Keratinocyte (primary cell): ENCODE measurements around the gene ANTXR2. TPM values are rescaled to one million over a fixed set of nuclear protein-coding genes. Genes with fewer than 3 reads are reported as not detected.

Experiments used
- DNase-seq: peaks from one replicate; pipeline ENCODE4 v3.0.0-alpha.2; 2011; ENCODE audit warnings: low read depth, missing footprints, low spot score
- FAIRE-seq: peaks from 2 replicates; lab custom pipeline; 2011; peaks lifted over from hg19 to GRCh38; lab: Jason Lieb, UNC
- H2AFZ ChIP-seq: 2 replicates; pipeline ENCODE4 v1.6.0; 2012; ENCODE audit warnings: low read length, control low read depth, inconsistent platforms; ENCODE audit not compliant: control insufficient read depth
- H3K27ac ChIP-seq: 2 replicates; pipeline ENCODE4 v1.5.1; 2011; ENCODE audit warnings: low read length; ENCODE audit not compliant: control insufficient read depth, insufficient read depth
- H3K27me3 ChIP-seq: 3 replicates; pipeline ENCODE4 v1.6.0; 2011; ENCODE audit warnings: low read length; ENCODE audit not compliant: control insufficient read depth, insufficient read depth; ENCODE audit errors: extremely low read depth
- H3K36me3 ChIP-seq, 2 experiments: 2 replicates in 1 of 2; 3 replicates in 1 of 2; pipeline ENCODE4 v1.5.1; 2011; ENCODE audit warnings: low read length in 2 of 2, mild to moderate bottlenecking in 1 of 2; ENCODE audit not compliant: control insufficient read depth in 2 of 2, insufficient read depth in 2 of 2; ENCODE audit errors: extremely low read depth in 1 of 2
- H3K4me1 ChIP-seq: 3 replicates; pipeline ENCODE4 v1.5.1; 2011; ENCODE audit warnings: low read length; ENCODE audit not compliant: control insufficient read depth, insufficient read depth; ENCODE audit errors: extremely low read depth
- H3K4me2 ChIP-seq: 3 replicates; pipeline ENCODE4 v1.6.0; 2011; ENCODE audit warnings: low read depth, low read length; ENCODE audit not compliant: control insufficient read depth, insufficient read depth; ENCODE audit errors: extremely low read depth
- H3K4me3 ChIP-seq, 3 experiments: fragments of 200-600 bp in 1 of 3; sonication (generic) in 1 of 3; 2 replicates in 2 of 3; 3 replicates in 1 of 3; pipeline ENCODE4 v1.5.1; 2011 to 2016; ENCODE audit warnings: low read length in 3 of 3, mild to moderate bottlenecking in 3 of 3, control low read depth in 2 of 3, inconsistent platforms in 1 of 3, low read depth in 1 of 3, mixed read lengths in 1 of 3, mixed run types in 1 of 3, moderate library complexity in 1 of 3; ENCODE audit not compliant: control insufficient read depth in 2 of 3, insufficient read depth in 2 of 3; ENCODE audit errors: extremely low read depth in 1 of 3
- H3K79me2 ChIP-seq: 2 replicates; pipeline ENCODE4 v1.6.0; 2012; ENCODE audit warnings: low read length; ENCODE audit not compliant: control insufficient read depth, insufficient read depth
- H3K9ac ChIP-seq: 3 replicates; pipeline ENCODE4 v1.6.0; 2011; ENCODE audit warnings: low read length; ENCODE audit not compliant: control insufficient read depth, insufficient read depth; ENCODE audit errors: extremely low read depth
- H3K9me1 ChIP-seq: 3 replicates; pipeline ENCODE4 v1.6.0; 2011; ENCODE audit warnings: low read length; ENCODE audit not compliant: control insufficient read depth, insufficient read depth; ENCODE audit errors: extremely low read depth
- H3K9me3 ChIP-seq: 2 replicates; pipeline ENCODE4 v1.5.1; 2012; ENCODE audit warnings: low read depth, low read length; ENCODE audit not compliant: control insufficient read depth
- H4K20me1 ChIP-seq: 3 replicates; pipeline ENCODE4 v1.6.0; 2011; ENCODE audit warnings: low read length; ENCODE audit not compliant: control insufficient read depth, insufficient read depth; ENCODE audit errors: extremely low read depth
- CTCF ChIP-seq, 3 experiments: IDR thresholded peaks in 1 of 3; conservative IDR thresholded peaks in 1 of 3; optimal IDR thresholded peaks in 1 of 3; 2 replicates in 2 of 3; 3 replicates in 1 of 3; pipeline versions ENCODE3 to v1.5.1; 2011; ENCODE audit warnings: low read length in 3 of 3, mild to moderate bottlenecking in 3 of 3, moderate library complexity in 2 of 3, control low read depth in 1 of 3, inconsistent platforms in 1 of 3; ENCODE audit not compliant: insufficient read depth in 2 of 3; ENCODE audit errors: extremely low read depth in 1 of 3
- EZH2 ChIP-seq: IDR thresholded peaks from one replicate; pipeline ENCODE4 v1.6.1; 2012; ENCODE audit warnings: inconsistent platforms, mild to moderate bottlenecking, low read length, moderate library complexity
- dilution Hi-C: fragments of 300-500 bp; cut with MboI; formaldehyde crosslinking; loops from one replicate; pipeline ENCODE4 v1.7.0; 2020; ENCODE audit warnings: low sequenced_read_pairs; ENCODE audit not compliant: extremely low pct_ligation_motif_present
- polyA plus RNA-seq, 5 experiments: library from polyadenylated mRNA; depleted of rRNA in 3 of 5; stranded (reverse) in 3 of 5; stranded (forward) in 1 of 5; unstranded in 1 of 5; fragments of >200 nt; gene quantifications; 1 replicate in 1 of 5; 2 replicates in 3 of 5; 3 replicates in 1 of 5; pipeline versions ENCODE4 v1.2.1 to v1.2.3, GENCODE V29; 2011 to 2012; ENCODE audit warnings: missing spikeins in 2 of 5, low read depth in 1 of 5, low replicate concordance in 1 of 5

ANTXR2 gene
- polyA plus RNA-seq, 1 donor (not counting 4 experiments of a cell fraction or from before 2014, with no cell fraction given) = 89.1 TPM

DNA sequence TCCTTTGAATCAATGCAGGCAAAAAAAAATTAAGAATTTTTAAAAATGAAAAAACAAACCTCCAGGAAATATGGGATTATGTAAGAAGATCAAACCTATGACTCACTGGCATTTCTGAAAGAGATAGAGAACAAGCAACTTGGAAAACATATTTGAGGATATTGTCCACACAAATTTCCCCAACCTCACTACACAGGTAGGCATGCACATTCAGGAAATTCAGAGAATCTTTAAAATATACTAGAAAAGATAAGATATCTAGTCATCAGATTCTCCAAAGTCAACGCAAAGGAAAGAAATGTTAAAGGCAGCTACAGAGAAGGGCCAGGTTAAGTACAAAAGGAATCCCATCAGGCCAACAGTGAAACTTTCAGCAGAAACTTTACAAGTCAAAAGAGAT, 85.6 kb downstream of the ANTXR2 start:
- H3K79me2 ChIP-seq = peaks cover 65% of the 10 kb centered on the region
- no peak for TF ChIP-seq EZH2
- TF ChIP-seq CTCF (optimal IDR thresholded peaks at IDR 0.05 in 1 of 3, IDR thresholded peaks at IDR 0.05 in 1 of 3, conservative IDR thresholded peaks at IDR 0.05 in 1 of 3; ENCODE audit: extremely low read depth in 1 of 3, insufficient read depth in 2 of 3, low read length in 3 of 3) = no peak
- FAIRE-seq = no peak
- peaks cover 11% of the 10 kb centered on the region for H3K4me1 ChIP-seq
- dilution Hi-C loops = no loop called here
- DNase-seq = no peak
- H3K4me3 ChIP-seq = no peak overlapping the region
- no peaks in the 10 kb centered on the region for H3K9me3 ChIP-seq
- H3K27ac ChIP-seq = no peak overlapping the region
- no peaks in the 10 kb centered on the region for H3K27me3 ChIP-seq
- no peak overlapping the region for H3K9ac ChIP-seq
- H3K36me3 ChIP-seq = peaks cover 2 to 5% of the 10 kb centered on the region in 2 experiments
- H3K4me2 ChIP-seq = no peak overlapping the region
- H4K20me1 ChIP-seq = peaks cover 3% of the 10 kb centered on the region
- H2AFZ ChIP-seq = no peak overlapping the region
- no peaks in the 10 kb centered on the region for H3K9me1 ChIP-seq

GRCh38 chr4:79983431-79983830, 89.6 kb downstream of the ANTXR2 start:
- H2AFZ ChIP-seq = no peak overlapping the region
- no peak overlapping the region for H3K4me2 ChIP-seq
- FAIRE-seq (no peak), DNase-seq (no peak)
- H3K4me1 ChIP-seq = peaks cover 11% of the 10 kb centered on the region
- dilution Hi-C loops = no loop called here
- no peak overlapping the region for H3K9ac ChIP-seq
- H3K79me2 ChIP-seq = peaks cover 27% of the 10 kb centered on the region
- H3K9me3 ChIP-seq = no peaks in the 10 kb centered on the region
- peaks cover 3% of the 10 kb centered on the region for H4K20me1 ChIP-seq
- no peak overlapping the region for H3K4me3 ChIP-seq
- H3K27me3 ChIP-seq = no peaks in the 10 kb centered on the region
- peaks cover 2 to 5% of the 10 kb centered on the region in 2 experiments for H3K36me3 ChIP-seq
- no peaks in the 10 kb centered on the region for H3K9me1 ChIP-seq
- TF ChIP-seq EZH2 (no peak), CTCF (optimal IDR thresholded peaks at IDR 0.05 in 1 of 3, IDR thresholded peaks at IDR 0.05 in 1 of 3, conservative IDR thresholded peaks at IDR 0.05 in 1 of 3; ENCODE audit: extremely low read depth in 1 of 3, insufficient read depth in 2 of 3, low read length in 3 of 3) (no peak)
- H3K27ac ChIP-seq = no peak overlapping the region
